Suprapubic skin (tissue), 4 donors: ENCODE data around the gene SUPV3L1.

Experiments used
- CTCF ChIP-seq, 2 donors: fragments of 200-600 bp in 1 of 2; fragments of 450-650 bp in 1 of 2; sonication (generic) in 1 of 2; IDR thresholded peaks; one replicate each; pipeline ENCODE4 v1.5.1; 2016 to 2019; ENCODE audit warnings: antibody characterized with exemption in 2 of 2, mild to moderate bottlenecking in 1 of 2, moderate library complexity in 1 of 2
- EP300 ChIP-seq: sonication (generic); formaldehyde crosslinking; IDR thresholded peaks from one replicate; pipeline ENCODE4 v1.6.1; 2017; ENCODE audit warnings: antibody characterized with exemption
- POLR2A ChIP-seq, 2 donors: fragments of 450-650 bp; IDR thresholded peaks; one replicate each; pipeline ENCODE4 v1.6.1; 2017; ENCODE audit warnings: antibody characterized with exemption in 2 of 2, mild to moderate bottlenecking in 2 of 2, moderate library complexity in 2 of 2
- POLR2AphosphoS5 ChIP-seq, 3 donors: sonication (generic); formaldehyde crosslinking; IDR thresholded peaks; one replicate each; pipeline ENCODE4 v1.6.1; 2017; ENCODE audit warnings: antibody characterized with exemption in 3 of 3

DNA sequence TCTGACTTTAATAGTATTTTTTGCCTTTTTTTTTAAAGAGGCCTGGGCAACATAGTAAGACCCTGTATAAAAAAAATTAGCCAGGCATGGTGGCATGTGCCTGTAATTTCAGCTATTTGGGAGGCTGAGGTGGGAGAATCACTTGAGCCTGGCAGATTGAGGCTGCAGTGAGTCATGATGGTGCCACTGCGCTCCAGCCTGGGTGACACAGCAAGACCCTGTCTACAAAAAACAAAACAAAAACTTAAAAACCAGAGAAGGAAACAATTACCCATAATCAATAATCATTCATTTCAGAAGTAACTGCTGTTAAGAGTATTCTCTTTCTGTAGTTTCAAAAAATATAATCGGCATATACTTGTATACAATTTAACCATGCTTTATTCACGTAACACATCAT, 28.1 kb upstream of the SUPV3L1 start:
- TF ChIP-seq CTCF (IDR thresholded peaks at IDR 0.05) (no peak), POLR2AphosphoS5 (IDR thresholded peaks at IDR 0.05) (no peak), POLR2A (IDR thresholded peaks at IDR 0.05) (no peak), EP300 (no peak)
